Natural killer cell (primary cell): ENCODE data around the gene DIP2C. TPM values are rescaled to one million over a fixed set of nuclear protein-coding genes. Genes with fewer than 3 reads are reported as not detected.

Experiments
- ATAC-seq, 3 donors: fragments of 150-1000 bp in 2 of 3; fragments of 200-7000 bp in 1 of 3; cut with Tn5 transposase; 1 replicate in 1 of 3; 2 replicates in 2 of 3; pipeline ENCODE4 v1.10.0; 2021; ENCODE audit warnings: mild to moderate bottlenecking in 2 of 3, moderate library complexity in 2 of 3
- DNase-seq, 2 donors: peaks; one replicate each; pipeline versions ENCODE4 v3.0.0 to v3.0.0-alpha.2; 2013 to 2021; ENCODE audit warnings: mixed read lengths in 1 of 2
- H3K27ac ChIP-seq: one replicate; pipeline ENCODE4 v1.5.1; 2013; ENCODE audit warnings: mild to moderate bottlenecking, low read length
- H3K27me3 ChIP-seq: one replicate; pipeline ENCODE4 v1.6.1; 2013; ENCODE audit warnings: low read length; ENCODE audit not compliant: control insufficient read depth, insufficient read depth
- H3K36me3 ChIP-seq: one replicate; pipeline ENCODE4 v1.6.1; 2013; ENCODE audit warnings: low read length; ENCODE audit not compliant: control insufficient read depth, insufficient read depth
- H3K4me1 ChIP-seq: one replicate; pipeline ENCODE4 v1.6.1; 2013; ENCODE audit warnings: low read length; ENCODE audit not compliant: control insufficient read depth, insufficient read depth
- H3K4me3 ChIP-seq: one replicate; pipeline ENCODE4 v1.5.1; 2013; ENCODE audit warnings: low read length
- H3K9me3 ChIP-seq: one replicate; pipeline ENCODE4 v1.6.1; 2013; ENCODE audit warnings: low read length; ENCODE audit not compliant: control insufficient read depth, insufficient read depth
- H3K27ac Mint-ChIP-seq, 2 donors: one replicate each; pipeline ENCODE4 v1.8.0; 2022; ENCODE audit warnings: mild to moderate bottlenecking in 2 of 2, mixed read lengths in 2 of 2, moderate library complexity in 1 of 2
- H3K27me3 Mint-ChIP-seq, 2 donors: one replicate each; pipeline ENCODE4 v1.8.0; 2022; ENCODE audit warnings: low read depth in 2 of 2, mixed read lengths in 2 of 2
- H3K36me3 Mint-ChIP-seq: one replicate; pipeline ENCODE4 v1.8.0; 2022; ENCODE audit warnings: mixed read lengths
- H3K4me1 Mint-ChIP-seq, 2 donors: one replicate each; pipeline ENCODE4 v1.8.0; 2022; ENCODE audit warnings: mixed read lengths in 2 of 2
- H3K4me3 Mint-ChIP-seq: one replicate; pipeline ENCODE4 v1.8.0; 2022; ENCODE audit warnings: mild to moderate bottlenecking, moderate library complexity, mixed read lengths
- H3K9me3 Mint-ChIP-seq, 2 donors: one replicate each; pipeline ENCODE4 v1.8.0; 2022; ENCODE audit warnings: mixed read lengths in 2 of 2
- whole genome bisulfite sequencing: methylation state at CpG from one replicate; pipeline ENCODE4 v1.1.7; 2013; ENCODE audit warnings: missing lambda C conversion rate; ENCODE audit not compliant: insufficient coverage; 5-methylcytosine and 5-hydroxymethylcytosine counted together
- intact Hi-C: fragments of 100-400 bp; cut with micrococcal nuclease; formaldehyde crosslinking; loops from one replicate; pipeline ENCODE4 v1.14.2; 2022
- total RNA-seq, 4 donors: library from RNA; stranded (reverse); fragments of 120-200 nt in 1 of 4; gene quantifications; one replicate each; pipeline versions ENCODE4 v1.2.3 to v1.2.4, GENCODE V29; 2013 to 2022
- TF ChIP-seq, protein P1 (sequence below): fragments of 200-600 bp; IDR thresholded peaks from one replicate; pipeline ENCODE4 v1.8.0; 2022; ENCODE audit warnings: antibody characterized with exemption

Gene DIP2C
- total RNA-seq, 3 donors from 2014 or later (not counting 1 experiment from before 2014, with no cell fraction given), result 1.5 to 5.8 (median 3.8) TPM

- Mint-ChIP-seq H3K4me1 (peaks cover 0 to 3% of the 10 kb centered on the region in 2 donors), H3K9me3 (no peaks in the 10 kb centered on the region), H3K4me3 (no peak overlapping the region), H3K27me3 (no peaks in the 10 kb centered on the region), H3K27ac (no peak overlapping the region), H3K36me3 (no peaks in the 10 kb centered on the region)
- TF ChIP-seq, protein P1, sequence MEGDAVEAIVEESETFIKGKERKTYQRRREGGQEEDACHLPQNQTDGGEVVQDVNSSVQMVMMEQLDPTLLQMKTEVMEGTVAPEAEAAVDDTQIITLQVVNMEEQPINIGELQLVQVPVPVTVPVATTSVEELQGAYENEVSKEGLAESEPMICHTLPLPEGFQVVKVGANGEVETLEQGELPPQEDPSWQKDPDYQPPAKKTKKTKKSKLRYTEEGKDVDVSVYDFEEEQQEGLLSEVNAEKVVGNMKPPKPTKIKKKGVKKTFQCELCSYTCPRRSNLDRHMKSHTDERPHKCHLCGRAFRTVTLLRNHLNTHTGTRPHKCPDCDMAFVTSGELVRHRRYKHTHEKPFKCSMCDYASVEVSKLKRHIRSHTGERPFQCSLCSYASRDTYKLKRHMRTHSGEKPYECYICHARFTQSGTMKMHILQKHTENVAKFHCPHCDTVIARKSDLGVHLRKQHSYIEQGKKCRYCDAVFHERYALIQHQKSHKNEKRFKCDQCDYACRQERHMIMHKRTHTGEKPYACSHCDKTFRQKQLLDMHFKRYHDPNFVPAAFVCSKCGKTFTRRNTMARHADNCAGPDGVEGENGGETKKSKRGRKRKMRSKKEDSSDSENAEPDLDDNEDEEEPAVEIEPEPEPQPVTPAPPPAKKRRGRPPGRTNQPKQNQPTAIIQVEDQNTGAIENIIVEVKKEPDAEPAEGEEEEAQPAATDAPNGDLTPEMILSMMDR, result no peak
- Histone ChIP-seq H3K27me3 (no peaks in the 10 kb centered on the region), H3K9me3 (no peaks in the 10 kb centered on the region), H3K36me3 (no peaks in the 10 kb centered on the region), H3K4me1 (no peaks in the 10 kb centered on the region), H3K4me3 (no peak overlapping the region), H3K27ac (no peak overlapping the region)
- intact Hi-C loops, result no loop called here
- WGBS, result 86% methylated on average over 13 of the region's 13 CpGs
- ATAC-seq (no peak), DNase-seq (no peak)
These were observed 273.4 kb downstream of the DIP2C start for GRCh38 chr10:416091-416515.

- H3K36me3 Mint-ChIP-seq, result no peaks in the 10 kb centered on the region
- H3K27me3 Mint-ChIP-seq, result peaks cover 3 to 10% of the 10 kb centered on the region in 2 donors
- DNase-seq, result no peak
- Histone ChIP-seq H3K9me3 (no peaks in the 10 kb centered on the region), H3K27ac (no peak overlapping the region), H3K27me3 (no peaks in the 10 kb centered on the region), H3K36me3 (no peaks in the 10 kb centered on the region), H3K4me1 (no peaks in the 10 kb centered on the region), H3K4me3 (no peak overlapping the region)
- intact Hi-C loops, result no loop called here
- H3K9me3 Mint-ChIP-seq, result no peaks in the 10 kb centered on the region
- H3K4me1 Mint-ChIP-seq, result peaks cover 0 to 3% of the 10 kb centered on the region in 2 donors
- TF ChIP-seq, protein P1, result no peak
- H3K4me3 Mint-ChIP-seq, result no peak overlapping the region
- ATAC-seq, result no peak
- H3K27ac Mint-ChIP-seq, result no peak overlapping the region
- WGBS, result 90% methylated on average over 26 of the region's 26 CpGs
These were observed 275.8 kb downstream of the DIP2C start for GRCh38 chr10:413662-414071.

- Mint-ChIP-seq H3K27ac (no peak overlapping the region), H3K4me1 (peaks cover 0 to 3% of the 10 kb centered on the region in 2 donors), H3K36me3 (peaks cover 9% of the 10 kb centered on the region), H3K27me3 (peaks cover 8 to 10% of the 10 kb centered on the region in 2 donors), H3K9me3 (no peaks in the 10 kb centered on the region), H3K4me3 (no peak overlapping the region)
- intact Hi-C loops, result no loop called here
- H3K4me1 ChIP-seq, result no peaks in the 10 kb centered on the region
- DNase-seq, result no peak
- no peaks in the 10 kb centered on the region for H3K36me3 ChIP-seq
- H3K9me3 ChIP-seq, result no peaks in the 10 kb centered on the region
- no peak for ATAC-seq
- H3K27ac ChIP-seq, result no peak overlapping the region
- no peaks in the 10 kb centered on the region for H3K27me3 ChIP-seq
- no peak overlapping the region for H3K4me3 ChIP-seq
- WGBS, result 92% methylated on average over 10 of the region's 10 CpGs
- TF ChIP-seq, protein P1, result no peak
These were observed 277.4 kb downstream of the DIP2C start for GRCh38 chr10:412109-412508.

- Histone ChIP-seq H3K36me3 (no peaks in the 10 kb centered on the region), H3K4me3 (no peak overlapping the region), H3K4me1 (no peaks in the 10 kb centered on the region), H3K27ac (no peak overlapping the region), H3K9me3 (no peaks in the 10 kb centered on the region), H3K27me3 (no peaks in the 10 kb centered on the region)
- TF ChIP-seq, protein P1, result no peak
- H3K4me3 Mint-ChIP-seq, result no peak overlapping the region
- 95% methylated on average over 12 of the region's 13 CpGs for WGBS
- H3K36me3 Mint-ChIP-seq, result peaks cover 9% of the 10 kb centered on the region
- no peak for DNase-seq
- no peak for ATAC-seq
- H3K27me3 Mint-ChIP-seq, result peaks cover 10 to 11% of the 10 kb centered on the region in 2 donors
- intact Hi-C loops, result no loop called here
- H3K4me1 Mint-ChIP-seq, result peaks cover 0 to 3% of the 10 kb centered on the region in 2 donors
- H3K9me3 Mint-ChIP-seq, result no peaks in the 10 kb centered on the region
- no peak overlapping the region for H3K27ac Mint-ChIP-seq
These were observed 277.9 kb downstream of the DIP2C start for GRCh38 chr10:411603-412002.
